Measurements from ENCODE around the gene IGSF21.

- TF ChIP-seq CTCF (IDR thresholded peaks at IDR 0.05) (no peak), EP300 (IDR thresholded peaks at IDR 0.05) (no peak), POLR2A (IDR thresholded peaks at IDR 0.05) (no peak)
Measured at GRCh38 chr1:18289597-18289996, 182.0 kb downstream of the IGSF21 start.

Measured in tibial nerve (tissue), 4 donors.